GM18873 (cell line): Measurements from ENCODE around the gene ZMAT2.
"Not testable (repeated sequence)": the region's sequence is repeated elsewhere in the genome, so short reads cannot be mapped to it uniquely, and the experiment has no call there.

ENCODE experiments used
- ATAC-seq: cut with Tn5 transposase; IDR thresholded peaks from one replicate; pipeline ENCODE4 v1.9.1; 2021; ENCODE audit warnings: mild to moderate bottlenecking, moderate library complexity, moderate number of reproducible peaks; ENCODE audit not compliant: unreplicated experiment, low FRiP score

Gene ZMAT2

DNA sequence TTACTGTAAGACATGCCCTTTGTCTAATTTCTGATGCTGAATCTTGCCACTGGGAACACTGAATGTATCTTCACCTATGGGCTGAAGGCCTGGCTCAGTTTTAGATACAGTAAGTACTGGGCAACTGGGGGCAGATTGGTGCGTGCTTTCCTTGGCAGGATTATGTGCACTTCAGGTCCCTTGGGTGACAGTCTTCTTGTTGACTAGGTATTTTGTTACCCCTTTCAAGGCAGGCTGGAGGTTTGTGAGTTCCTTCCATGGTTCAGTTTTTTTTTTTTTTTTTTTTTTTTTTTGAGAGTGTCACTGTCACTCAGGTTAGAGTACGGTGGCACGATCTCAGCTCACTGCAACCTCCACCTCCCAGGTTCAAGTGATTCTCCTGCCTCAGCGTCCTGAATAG, 7.6 kb downstream of the ZMAT2 start:
- no peak for ATAC-seq

DNA sequence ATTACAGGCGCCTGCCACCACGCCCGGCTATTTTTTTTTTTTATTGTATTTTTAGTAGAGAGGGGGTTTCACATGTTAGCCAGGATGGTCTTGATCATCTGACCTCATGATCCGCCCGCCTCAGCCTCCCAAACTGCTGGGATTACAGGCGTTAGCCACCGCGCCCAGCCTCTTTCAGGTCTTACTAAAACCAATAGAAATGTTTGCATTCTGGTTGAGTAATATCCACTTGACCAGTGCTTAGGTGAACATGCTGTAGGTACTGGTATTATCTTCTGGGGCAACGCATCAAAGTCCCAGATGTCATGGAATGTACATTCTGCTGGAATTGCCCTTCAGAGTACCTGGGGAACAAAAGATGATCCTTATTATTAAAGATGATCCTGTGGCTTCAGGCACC, 8.5 kb downstream of the ZMAT2 start:
- ATAC-seq = not testable (repeated sequence)

DNA sequence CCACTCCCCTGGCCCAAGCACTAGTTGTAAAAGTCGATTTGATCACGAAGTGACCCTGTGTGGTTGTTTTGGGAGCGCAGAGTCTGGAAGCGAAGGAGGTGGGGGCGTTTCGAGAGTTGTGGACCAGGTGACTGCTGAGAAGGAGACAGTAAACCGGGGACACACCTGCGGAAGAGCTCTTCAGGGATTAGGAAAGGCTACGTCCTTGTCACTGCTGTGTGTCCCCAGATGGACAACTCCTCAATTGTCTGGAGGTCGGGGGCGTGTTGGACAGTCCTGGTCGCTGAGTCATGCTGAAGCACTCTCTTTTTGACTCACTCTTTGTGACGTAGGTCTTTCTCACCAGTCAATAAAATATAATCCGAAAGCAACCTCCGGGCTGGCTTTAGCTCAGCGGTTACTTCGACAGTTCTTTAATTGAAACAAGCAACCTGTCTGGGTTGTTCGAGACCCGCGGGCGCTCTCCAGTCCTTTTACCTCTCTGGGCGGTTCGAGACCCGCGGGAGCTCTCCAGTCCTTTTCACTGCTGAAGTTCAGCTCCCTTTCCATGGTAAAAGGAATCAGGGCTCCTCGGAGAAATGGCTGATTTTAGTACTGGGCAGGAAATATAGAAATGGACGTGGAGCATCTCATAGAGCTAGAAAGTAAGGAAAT, 10.8 kb downstream of the ZMAT2 start:
- ATAC-seq = peak; percentile 90

DNA sequence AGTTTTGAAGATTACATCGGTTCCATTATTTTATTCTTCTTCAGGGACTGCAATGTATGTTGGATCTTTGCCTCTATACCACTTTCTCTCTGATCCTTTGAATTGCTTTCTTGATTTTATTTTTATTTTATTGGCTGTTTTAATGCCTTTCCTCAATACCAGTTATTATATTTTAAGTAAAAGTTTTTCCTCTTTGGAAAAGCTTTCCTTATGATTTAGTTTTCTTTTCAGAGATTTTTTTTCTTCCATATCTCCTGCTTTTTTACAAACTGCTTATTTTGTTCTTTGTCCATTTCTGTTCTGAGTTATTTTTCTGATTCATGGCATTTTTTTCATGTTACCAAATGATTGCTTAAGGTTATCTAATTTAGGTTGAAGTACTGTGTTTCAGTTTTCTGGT, 11.5 kb downstream of the ZMAT2 start:
- no peak for ATAC-seq

DNA sequence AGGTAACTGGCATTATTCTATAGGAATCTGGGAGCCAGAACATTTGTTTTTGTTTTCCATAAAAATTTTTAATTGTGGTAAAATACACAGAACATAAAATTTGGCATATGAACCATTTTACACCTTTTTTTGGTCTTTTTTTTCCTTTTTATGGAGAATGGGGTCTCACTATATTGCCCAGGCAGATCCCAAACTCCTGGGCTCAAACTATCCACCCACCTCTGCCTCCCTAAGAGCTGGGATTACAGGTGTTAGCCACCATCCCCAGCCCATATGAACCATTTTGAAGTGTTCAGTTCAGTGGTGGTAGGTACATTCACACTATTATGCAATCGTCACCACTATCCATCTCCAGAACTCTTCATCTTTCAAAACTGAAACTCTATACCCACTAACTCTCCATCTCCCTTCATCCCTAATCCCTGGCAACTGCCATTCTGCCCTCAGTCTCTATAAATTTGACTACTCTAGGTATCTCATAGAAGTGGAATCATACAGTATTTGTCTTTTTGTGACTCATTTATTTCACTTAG, 13.4 kb downstream of the ZMAT2 start:
- no peak for ATAC-seq

DNA sequence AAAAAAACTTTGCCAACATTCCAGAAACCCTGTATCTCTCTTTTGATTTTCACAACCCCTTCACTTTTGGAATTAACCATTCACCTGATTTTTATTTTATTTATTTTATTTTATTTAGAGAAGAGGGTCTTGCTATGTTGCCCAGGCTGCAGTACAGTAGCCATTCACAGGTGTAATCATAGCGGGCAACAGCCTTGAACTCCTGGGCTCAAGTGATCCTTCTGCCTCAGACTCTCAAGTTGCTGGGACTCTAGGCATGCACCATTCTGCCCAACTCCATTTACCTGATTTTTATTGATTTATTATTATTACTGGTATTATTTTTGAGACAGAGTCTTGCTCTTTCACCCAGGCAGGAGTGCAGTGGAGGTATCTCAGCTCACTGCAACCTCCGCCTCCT, 16.0 kb downstream of the ZMAT2 start:
- not testable (repeated sequence) for ATAC-seq

DNA sequence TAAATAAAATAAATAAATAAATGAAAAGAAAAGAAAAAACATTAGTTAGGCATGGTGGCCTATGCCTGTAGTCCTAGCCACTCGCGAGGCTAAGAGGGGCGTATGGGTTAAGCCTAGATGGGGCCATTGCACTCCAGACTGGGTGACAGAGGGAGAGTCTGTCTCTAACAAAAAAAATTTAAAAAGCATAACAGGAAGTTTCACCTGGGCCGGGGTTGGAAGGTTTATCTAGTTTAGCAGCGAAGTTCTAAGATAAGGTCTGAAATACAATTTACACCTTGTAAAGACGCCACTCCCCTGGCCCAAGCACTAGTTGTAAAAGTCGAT, 18.0 kb downstream of the ZMAT2 start:
- ATAC-seq = no peak

DNA sequence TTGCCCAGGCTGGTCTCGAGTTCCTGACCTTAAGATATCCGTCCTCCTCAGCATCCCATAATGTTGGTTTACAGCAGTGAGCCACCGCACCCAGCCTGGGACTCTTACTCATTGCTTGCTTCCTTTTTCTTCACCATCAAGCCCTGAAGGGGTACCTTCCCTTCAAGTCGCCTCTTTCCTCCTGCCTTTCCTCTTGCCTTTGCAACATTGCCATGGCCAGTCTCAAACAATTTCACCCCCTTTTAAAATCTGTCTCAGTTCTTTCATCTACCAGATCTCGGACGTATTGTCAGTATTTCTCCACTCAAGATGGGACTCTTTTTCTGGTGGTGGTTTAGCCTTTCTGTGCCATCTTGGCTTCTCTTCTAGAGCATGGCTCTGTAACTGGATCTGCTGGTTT, 20.5 kb downstream of the ZMAT2 start:
- not testable (repeated sequence) for ATAC-seq

DNA sequence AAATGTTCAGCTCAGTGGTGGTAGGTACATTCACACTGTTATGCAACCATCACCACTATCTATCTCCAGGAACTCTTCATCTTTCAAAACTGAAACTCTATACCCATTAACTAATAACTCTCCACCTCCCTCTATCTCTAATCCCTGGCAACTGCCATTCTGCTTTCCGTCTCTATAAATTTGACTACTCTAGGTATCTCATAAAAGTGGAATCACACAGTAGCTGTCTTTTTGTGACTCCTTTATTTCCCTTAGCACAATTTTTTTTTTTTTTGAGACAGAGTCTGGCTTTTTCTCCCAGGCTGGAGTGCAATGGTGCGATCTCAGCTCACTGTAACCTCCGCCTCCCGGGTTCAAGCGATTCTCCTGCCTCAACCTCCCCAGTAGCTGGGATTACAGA, 21.1 kb downstream of the ZMAT2 start:
- ATAC-seq = not testable (repeated sequence)

DNA sequence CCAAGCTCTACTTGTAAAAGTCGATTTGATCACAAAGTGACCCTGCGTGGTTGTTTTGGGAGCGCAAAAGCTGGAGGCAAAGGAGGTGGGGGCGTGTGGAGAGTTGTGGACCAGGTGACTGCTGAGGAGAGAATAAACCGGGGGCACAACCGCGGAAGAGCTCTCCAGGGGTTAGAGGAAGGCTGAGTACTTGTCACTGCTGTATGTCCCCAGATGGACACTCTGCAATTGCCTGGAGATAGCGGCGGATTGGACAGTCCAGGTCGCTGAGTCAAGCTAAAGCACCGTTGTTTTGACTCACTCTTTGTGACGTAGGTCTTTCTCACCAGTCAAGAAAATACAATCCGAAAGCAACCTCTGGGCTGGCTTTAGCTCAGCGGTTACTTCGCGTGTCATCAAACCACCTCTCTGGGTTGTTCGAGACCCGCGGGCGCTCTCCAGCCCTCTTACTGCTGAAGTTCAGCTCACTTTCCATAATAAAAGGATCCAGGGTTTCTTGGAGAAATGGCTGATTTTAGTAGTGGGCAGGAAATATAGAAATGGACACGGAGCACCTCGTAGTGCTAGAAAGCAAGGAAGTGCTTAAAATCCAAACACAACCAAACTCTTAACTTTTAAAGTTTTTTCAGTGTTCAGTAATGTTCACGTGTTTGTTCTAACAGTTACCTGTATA, 25.7 kb downstream of the ZMAT2 start:
- no peak for ATAC-seq

DNA sequence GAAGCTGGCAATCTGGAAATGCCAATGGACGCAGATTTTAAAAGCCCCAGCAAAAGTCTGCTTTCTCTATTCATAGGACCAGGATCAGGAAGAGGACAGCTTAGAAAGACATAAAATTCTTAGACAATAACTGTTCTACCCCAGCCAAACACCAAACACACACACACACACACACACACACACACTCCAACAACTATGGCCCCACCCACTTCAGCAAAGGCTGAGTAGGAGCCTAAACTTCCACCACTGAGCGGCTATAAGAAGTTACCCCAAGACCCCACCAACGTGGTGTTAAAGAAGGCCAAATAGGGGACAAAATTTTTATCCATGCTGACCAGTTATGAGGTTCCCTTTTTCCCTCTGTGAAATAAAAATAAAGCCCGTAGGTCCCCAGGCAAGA, 32.9 kb downstream of the ZMAT2 start:
- no peak for ATAC-seq

DNA sequence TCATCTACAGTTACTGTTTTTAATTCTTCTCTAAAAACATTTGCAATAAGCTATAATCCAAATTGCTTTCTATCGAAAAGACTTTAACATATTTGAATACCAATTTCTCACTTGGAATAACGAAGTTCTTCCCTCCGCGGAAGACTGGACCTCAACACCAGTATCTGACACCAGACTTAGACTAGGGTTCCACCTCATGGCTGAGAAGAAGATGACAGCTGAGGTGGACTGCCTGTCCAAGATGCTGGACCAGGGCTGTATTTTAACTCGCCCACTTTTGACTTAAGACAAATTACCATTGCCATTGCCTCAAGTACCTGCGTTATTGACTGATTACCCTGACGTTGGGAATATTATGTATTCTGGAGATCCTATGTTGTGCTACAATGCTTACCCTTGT, 34.1 kb downstream of the ZMAT2 start:
- no peak for ATAC-seq

DNA sequence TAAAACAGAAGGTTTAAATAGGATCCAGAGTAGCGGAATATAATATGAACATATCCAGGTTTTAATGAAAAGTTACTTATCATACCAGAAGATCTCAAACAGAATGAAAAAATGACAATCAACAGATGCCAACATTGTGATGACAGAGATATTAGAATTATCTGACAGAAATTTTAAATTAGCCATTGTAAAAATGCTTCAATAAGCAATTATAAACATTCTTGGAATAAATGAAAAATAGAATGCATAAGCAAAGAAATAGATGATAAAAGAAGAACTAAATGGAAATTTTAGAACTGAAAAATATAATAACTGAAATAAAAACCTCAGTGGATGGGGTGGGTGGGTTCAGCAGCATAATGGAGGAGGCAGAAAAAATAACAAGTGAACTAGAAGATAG, 37.2 kb downstream of the ZMAT2 start:
- ATAC-seq = no peak

DNA sequence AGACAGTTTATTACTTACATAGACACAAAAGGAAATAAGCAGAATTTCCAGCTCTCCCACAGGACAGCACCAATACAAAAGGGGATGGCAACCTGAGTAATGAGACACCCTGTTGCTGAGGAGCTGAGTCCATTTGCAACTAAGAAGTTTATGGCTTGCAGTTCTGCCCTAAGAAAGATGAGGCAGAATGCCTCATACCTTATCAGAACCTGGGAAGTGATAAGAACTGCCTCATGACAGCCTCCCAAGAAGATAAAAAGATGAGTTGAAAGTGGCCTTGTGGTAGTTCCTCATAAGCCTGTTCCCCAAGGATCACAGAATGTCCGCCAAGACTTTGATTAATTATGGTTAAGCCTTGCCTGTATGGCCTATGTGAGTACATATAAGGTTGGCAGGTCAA, 41.7 kb downstream of the ZMAT2 start:
- ATAC-seq = no peak

DNA sequence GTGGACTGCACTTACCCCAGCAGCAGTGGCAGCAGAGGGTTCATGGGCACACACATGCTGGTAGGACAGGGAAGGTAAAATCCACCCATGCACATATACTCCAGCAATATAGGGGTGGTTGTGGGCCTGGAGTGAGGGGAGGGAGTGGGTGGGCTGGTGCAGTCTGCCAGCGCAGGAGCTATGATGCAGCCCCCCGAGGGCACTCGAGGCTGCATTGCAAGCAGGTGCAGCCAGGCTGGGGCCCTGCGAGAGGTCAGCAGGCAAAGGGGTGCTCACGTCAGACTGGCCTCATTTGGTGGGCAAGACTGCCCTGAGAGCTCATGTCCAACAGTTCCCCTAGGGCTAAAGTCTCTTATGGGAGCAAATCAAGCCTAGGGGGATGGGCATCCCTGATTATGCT, 53.3 kb downstream of the ZMAT2 start:
- ATAC-seq = no peak
